GM12878 (cell line): ENCODE data around the gene MAP7. TPM values are rescaled to one million over a fixed set of nuclear protein-coding genes. Genes with fewer than 3 reads are reported as not detected.
A peak's percentile ranks its signal among the peaks of the same experiment; 100 is the strongest.

Experiments
- ATAC-seq: fragments of 200-7000 bp; cut with Tn5 transposase; 3 replicates; pipeline ENCODE4 v1.9.1; 2020; ENCODE audit warnings: mild to moderate bottlenecking, moderate library complexity
- BruUV-seq: library from RNA; stranded (reverse); fragments of 400-500 nt; replicated peaks from 2 replicates; lab custom pipeline; 2021; lab: Mats Ljungman, UMichigan
- CTCF ChIA-PET: fragments of 300-600 bp; sonication (Branson Sonifier 250); formaldehyde crosslinking; extraction: SDS; loops from one replicate; lab custom pipeline; 2021; ENCODE audit warnings: inconsistent platforms; lab: Yijun Ruan, JAX
- POLR2A ChIA-PET: fragments of 350-600 bp; formaldehyde crosslinking; extraction: SDS; loops from one replicate; lab custom pipeline; 2021; ENCODE audit warnings: inconsistent platforms; lab: Charles Lee
- RAD21 ChIA-PET: fragments of 300-600 bp; sonication (Branson Sonifier 250); formaldehyde crosslinking; loops from one replicate; lab custom pipeline; 2023; ENCODE audit warnings: antibody characterized with exemption; ENCODE audit not compliant: unreplicated experiment; lab: Charles Lee
- SMC1A ChIA-PET: fragments of 300-600 bp; sonication (Branson Sonifier 250); formaldehyde crosslinking; loops from one replicate; lab custom pipeline; 2023; ENCODE audit not compliant: unreplicated experiment, uncharacterized antibody; lab: Charles Lee
- DNase-seq: peaks from one replicate; pipeline ENCODE4 v3.0.0-alpha.2; 2011; ENCODE audit warnings: low read depth, low spot score
- FAIRE-seq: peaks from 3 replicates; lab custom pipeline; 2011; peaks lifted over from hg19 to GRCh38; lab: Jason Lieb, UNC
- H2AFZ ChIP-seq: 2 replicates; pipeline ENCODE4 v1.6.0; 2011; ENCODE audit warnings: low read depth, low read length, control low read depth; ENCODE audit not compliant: control insufficient read depth
- H3K27ac ChIP-seq: 2 replicates; pipeline ENCODE4 v1.5.1; 2011; ENCODE audit warnings: control low read depth; ENCODE audit not compliant: control insufficient read depth, insufficient read depth
- H3K27me3 ChIP-seq, 2 experiments: replicated peaks in 1 of 2; 2 replicates each; pipeline versions ENCODE4 v1.6.0 to v1.6.1; 2011; ENCODE audit warnings: low read length in 1 of 2; ENCODE audit not compliant: control insufficient read depth in 2 of 2, insufficient read depth in 2 of 2
- H3K36me3 ChIP-seq, 2 experiments: 2 replicates each; pipeline ENCODE4 v1.5.1; 2011; ENCODE audit warnings: low read length in 1 of 2; ENCODE audit not compliant: control insufficient read depth in 2 of 2, insufficient read depth in 2 of 2
- H3K4me1 ChIP-seq: 2 replicates; pipeline ENCODE4 v1.6.1; 2011; ENCODE audit warnings: mild to moderate bottlenecking, low read length, moderate library complexity, mixed read lengths; ENCODE audit not compliant: control insufficient read depth, insufficient read depth
- H3K4me2 ChIP-seq: 2 replicates; pipeline ENCODE4 v1.6.0; 2011; ENCODE audit warnings: control low read depth; ENCODE audit not compliant: control insufficient read depth, insufficient read depth
- H3K4me3 ChIP-seq: fragments of 200-600 bp; sonication (generic); 2 replicates; pipeline ENCODE4 v1.5.1; 2016
- H3K79me2 ChIP-seq: 2 replicates; pipeline ENCODE4 v1.6.0; 2011; ENCODE audit warnings: low read length; ENCODE audit not compliant: control insufficient read depth, insufficient read depth
- H3K9ac ChIP-seq: 2 replicates; pipeline ENCODE4 v1.8.0; 2011; ENCODE audit warnings: low read length, control low read depth, mixed read lengths; ENCODE audit not compliant: control insufficient read depth, insufficient read depth
- H3K9me3 ChIP-seq: replicated peaks from 3 replicates; pipeline ENCODE4 v1.5.1; 2011; ENCODE audit warnings: mild to moderate bottlenecking, low read length; ENCODE audit not compliant: control insufficient read depth, insufficient read depth
- H4K20me1 ChIP-seq: 2 replicates; pipeline ENCODE4 v1.6.0; 2011; ENCODE audit not compliant: control insufficient read depth, insufficient read depth
- RAD21 ChIP-seq: IDR thresholded peaks from 2 replicates; pipeline ENCODE4 v1.6.1; 2011; ENCODE audit warnings: mild to moderate bottlenecking, low read depth, low read length, moderate library complexity; ENCODE audit not compliant: insufficient read depth
- SMC3 ChIP-seq: IDR thresholded peaks from 2 replicates; pipeline ENCODE4 v1.6.1; 2011; ENCODE audit warnings: low read length, improper control_type of control experiment, borderline replicate concordance
- TCF3 ChIP-seq: IDR thresholded peaks from 2 replicates; pipeline ENCODE4 v1.6.1; 2012; ENCODE audit warnings: low read depth, mild to moderate bottlenecking, low read length, borderline replicate concordance; ENCODE audit not compliant: insufficient read depth
- WGBS: methylation state at CpG from one replicate; pipeline ENCODE4 v1.1.6; 2016; ENCODE audit warnings: low lambda C conversion rate; ENCODE audit not compliant: insufficient replicate concordance, insufficient coverage; ENCODE audit errors: missing lambda C conversion rate; 5-methylcytosine and 5-hydroxymethylcytosine counted together
- in situ Hi-C: fragments of 300-500 bp; cut with MboI; formaldehyde crosslinking; loops from 9 replicates; pipeline ENCODE4 v1.14.3; 2018; ENCODE audit warnings: mixed read lengths
- intact Hi-C: fragments of 100-400 bp; cut with micrococcal nuclease; formaldehyde crosslinking; loops from one replicate; pipeline ENCODE4 v1.14.2; 2022; ENCODE audit not compliant: unreplicated experiment
- polyA plus RNA-seq, 11 experiments: library from polyadenylated mRNA; depleted of rRNA in 4 of 11; unstranded in 6 of 11; stranded (reverse) in 5 of 11; fragments of >200 nt; fragmentation: Nextera tagmentation in 4 of 11; fragmentation: Illumina TruSeq in 1 of 11; extraction: Ambion mirVana in 4 of 11; extraction: Trizol in 1 of 11; gene quantifications; 1 replicate in 1 of 11; 2 replicates in 10 of 11; pipeline versions ENCODE4 v1.2.1 to v1.2.3, GENCODE V29; 2011 to 2016; ENCODE audit warnings: inconsistent platforms in 2 of 11, missing spikeins in 2 of 11, low read depth in 1 of 11
- total RNA-seq, 4 experiments: library from RNA; depleted of rRNA in 3 of 4; stranded (reverse); fragments of >200 nt in 3 of 4; fragmentation: Illumina TruSeq in 1 of 4; extraction: Trizol in 1 of 4; gene quantifications; 2 replicates each; pipeline versions ENCODE4 v1.2.1 to v1.2.3, GENCODE V29; 2013 to 2021
- TF ChIP-seq, protein P1 (sequence below), 3 experiments: IDR thresholded peaks in 2 of 3; conservative IDR thresholded peaks in 1 of 3; 2 replicates each; pipeline ENCODE4 v1.5.1; 2011; ENCODE audit warnings: low read depth in 3 of 3, low read length in 3 of 3, mild to moderate bottlenecking in 3 of 3, control low read depth in 2 of 3, moderate library complexity in 2 of 3, inconsistent platforms in 1 of 3, mixed read lengths in 1 of 3; ENCODE audit not compliant: control insufficient read depth in 2 of 3, insufficient read depth in 1 of 3; ENCODE audit errors: extremely low read depth in 1 of 3

The MAP7 gene
- total and polyA plus RNA-seq, 10 of the 15 experiments (the other 5 are each of a cell fraction or from before 2014, with no cell fraction given): 0.04 to 0.17 (median 0.08) TPM; not detected in 2

DNA sequence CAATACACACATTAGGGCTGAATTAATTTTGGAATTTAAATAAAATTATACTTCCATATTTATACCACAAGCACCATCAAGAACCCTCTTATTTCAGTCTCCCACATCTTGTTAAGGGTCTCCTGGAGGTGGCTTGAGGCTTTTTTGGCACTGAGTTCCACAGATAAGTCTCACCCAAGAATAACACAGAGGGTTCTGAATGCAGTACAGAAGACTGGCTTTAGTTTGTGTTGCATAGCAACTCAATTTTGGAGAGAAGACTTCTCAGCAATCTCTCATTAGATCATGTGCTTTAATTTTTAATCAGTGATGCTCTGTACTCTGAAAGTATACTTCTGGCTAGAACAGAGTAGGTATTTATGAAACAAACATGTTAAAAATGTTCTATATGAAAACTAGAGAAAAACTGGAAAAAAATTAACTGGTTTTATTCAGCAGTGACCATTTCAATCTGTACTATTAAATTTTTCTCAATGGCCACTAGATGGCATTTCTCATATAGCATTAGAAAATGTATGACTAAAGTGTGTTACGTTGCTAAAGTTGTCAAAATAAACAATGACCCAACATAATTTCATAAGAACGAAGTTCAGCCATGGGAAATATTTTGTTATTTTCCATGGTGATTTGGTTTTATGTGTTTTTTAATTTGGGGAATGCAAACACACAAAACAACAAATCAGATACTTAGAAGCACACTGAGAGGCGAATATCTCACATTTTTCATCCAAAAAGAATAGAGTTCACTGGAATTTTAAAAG lies 32.7 kb upstream of the MAP7 start:
- POLR2A ChIA-PET: no interaction called here
- CTCF ChIA-PET: interaction anchor here (0.6 to 2.0 kb wide), 4 partner anchors 14 to 107 kb away, joined by 4 to 7 read pairs (median 6); no protein-coding TSS in a partner anchor
- no peak overlapping the region for H3K4me2 ChIP-seq
- no peak overlapping the region for H2AFZ ChIP-seq
- peak; percentile 47 for FAIRE-seq
- no peaks in the 10 kb centered on the region for H3K9me3 ChIP-seq
- no peak overlapping the region for H3K27ac ChIP-seq
- no peaks in the 10 kb centered on the region for H3K79me2 ChIP-seq
- RAD21 ChIA-PET: no interaction called here
- DNase-seq: no peak
- H3K27me3 ChIP-seq: no peaks in the 10 kb centered on the region
- peaks cover 4 to 31% of the 10 kb centered on the region in 2 experiments for H3K36me3 ChIP-seq
- ATAC-seq: peak; percentile 73
- intact Hi-C loops (loop anchor here (10.0 kb wide), 1 partner anchor 342 kb away; the partner anchor contains the start of gene SLC35D3), in situ Hi-C loops (no loop called here)
- H3K9ac ChIP-seq: no peak overlapping the region
- no TSS peak for BruUV-seq
- WGBS: 48% methylated on average over 3 of the region's 3 CpGs
- no peaks in the 10 kb centered on the region for H3K4me1 ChIP-seq
- TF ChIP-seq, protein P1, sequence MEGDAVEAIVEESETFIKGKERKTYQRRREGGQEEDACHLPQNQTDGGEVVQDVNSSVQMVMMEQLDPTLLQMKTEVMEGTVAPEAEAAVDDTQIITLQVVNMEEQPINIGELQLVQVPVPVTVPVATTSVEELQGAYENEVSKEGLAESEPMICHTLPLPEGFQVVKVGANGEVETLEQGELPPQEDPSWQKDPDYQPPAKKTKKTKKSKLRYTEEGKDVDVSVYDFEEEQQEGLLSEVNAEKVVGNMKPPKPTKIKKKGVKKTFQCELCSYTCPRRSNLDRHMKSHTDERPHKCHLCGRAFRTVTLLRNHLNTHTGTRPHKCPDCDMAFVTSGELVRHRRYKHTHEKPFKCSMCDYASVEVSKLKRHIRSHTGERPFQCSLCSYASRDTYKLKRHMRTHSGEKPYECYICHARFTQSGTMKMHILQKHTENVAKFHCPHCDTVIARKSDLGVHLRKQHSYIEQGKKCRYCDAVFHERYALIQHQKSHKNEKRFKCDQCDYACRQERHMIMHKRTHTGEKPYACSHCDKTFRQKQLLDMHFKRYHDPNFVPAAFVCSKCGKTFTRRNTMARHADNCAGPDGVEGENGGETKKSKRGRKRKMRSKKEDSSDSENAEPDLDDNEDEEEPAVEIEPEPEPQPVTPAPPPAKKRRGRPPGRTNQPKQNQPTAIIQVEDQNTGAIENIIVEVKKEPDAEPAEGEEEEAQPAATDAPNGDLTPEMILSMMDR (IDR thresholded peaks at IDR 0.05 in 2 of 3, conservative IDR thresholded peaks at IDR 0.05 in 1 of 3; ENCODE audit: control insufficient read depth in 2 of 3, extremely low read depth in 1 of 3, insufficient read depth in 1 of 3, low read depth in 3 of 3, low read length in 3 of 3): peak; percentile 29 to 50 (median 48); a peak in 4 of 6 replicates
- TF ChIP-seq SMC3 (peak; percentile 39; the same call in 1 of the 2 replicates), RAD21 (peak; percentile 28; the same call in 1 of the 2 replicates), TCF3 (no peak)
- SMC1A ChIA-PET: no interaction called here
- H3K4me3 ChIP-seq: no peak overlapping the region
- no peaks in the 10 kb centered on the region for H4K20me1 ChIP-seq
